Measurements from ENCODE around the gene ATF7.
"Not testable (repeated sequence)": the region's sequence is repeated elsewhere in the genome, so short reads cannot be mapped to it uniquely, and the experiment has no call there.

DNA sequence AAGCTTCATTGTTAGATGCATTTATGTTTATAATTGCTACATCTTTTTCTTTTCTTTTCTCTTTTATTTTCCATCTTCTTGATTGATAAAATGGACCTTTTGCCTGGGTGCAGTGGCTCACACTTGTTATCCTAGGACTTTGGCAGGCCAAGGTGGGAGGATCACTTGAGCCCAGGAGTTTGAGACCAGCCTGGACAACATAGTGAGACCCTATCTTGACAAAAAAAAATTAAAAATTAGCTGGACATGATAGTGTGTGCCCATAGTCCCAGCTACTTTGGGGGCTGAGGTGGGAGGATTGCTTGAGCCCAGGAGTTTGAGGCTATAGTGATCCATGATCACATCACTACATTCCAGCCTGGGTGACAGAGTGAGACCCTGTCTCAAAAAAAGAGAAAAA is 9.5 kb upstream of the ATF7 start:
- not testable (repeated sequence) for TF ChIP-seq POLR2A (IDR thresholded peaks at IDR 0.05)
- TF ChIP-seq, protein P1, sequence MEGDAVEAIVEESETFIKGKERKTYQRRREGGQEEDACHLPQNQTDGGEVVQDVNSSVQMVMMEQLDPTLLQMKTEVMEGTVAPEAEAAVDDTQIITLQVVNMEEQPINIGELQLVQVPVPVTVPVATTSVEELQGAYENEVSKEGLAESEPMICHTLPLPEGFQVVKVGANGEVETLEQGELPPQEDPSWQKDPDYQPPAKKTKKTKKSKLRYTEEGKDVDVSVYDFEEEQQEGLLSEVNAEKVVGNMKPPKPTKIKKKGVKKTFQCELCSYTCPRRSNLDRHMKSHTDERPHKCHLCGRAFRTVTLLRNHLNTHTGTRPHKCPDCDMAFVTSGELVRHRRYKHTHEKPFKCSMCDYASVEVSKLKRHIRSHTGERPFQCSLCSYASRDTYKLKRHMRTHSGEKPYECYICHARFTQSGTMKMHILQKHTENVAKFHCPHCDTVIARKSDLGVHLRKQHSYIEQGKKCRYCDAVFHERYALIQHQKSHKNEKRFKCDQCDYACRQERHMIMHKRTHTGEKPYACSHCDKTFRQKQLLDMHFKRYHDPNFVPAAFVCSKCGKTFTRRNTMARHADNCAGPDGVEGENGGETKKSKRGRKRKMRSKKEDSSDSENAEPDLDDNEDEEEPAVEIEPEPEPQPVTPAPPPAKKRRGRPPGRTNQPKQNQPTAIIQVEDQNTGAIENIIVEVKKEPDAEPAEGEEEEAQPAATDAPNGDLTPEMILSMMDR (IDR thresholded peaks at IDR 0.05): not testable (repeated sequence)

Measured in esophagus squamous epithelium (tissue), 4 donors.